DOHH2 (cell line): ENCODE data around the gene KRTAP10-2.

Source experiments
- H3F3A ChIP-seq: fragments of 200-600 bp; sonication (generic), shearing (Covaris generic); 2 replicates; pipeline ENCODE4 v1.6.0; 2016; ENCODE audit warnings: antibody characterized with exemption, mild to moderate bottlenecking; ENCODE audit not compliant: control insufficient read depth, insufficient read depth
- H3K27ac ChIP-seq: fragments of 200-600 bp; sonication (generic); 2 replicates; pipeline ENCODE4 v1.5.1; 2014; ENCODE audit warnings: low read depth, mild to moderate bottlenecking, low read length, moderate library complexity
- H3K27me3 ChIP-seq: fragments of 200-600 bp; sonication (generic); 2 replicates; pipeline ENCODE4 v1.6.1; 2014; ENCODE audit warnings: mild to moderate bottlenecking, low read length, mixed read lengths; ENCODE audit not compliant: control insufficient read depth
- H3K36me3 ChIP-seq: fragments of 200-600 bp; sonication (generic); 2 replicates; pipeline ENCODE4 v1.6.1; 2014; ENCODE audit warnings: mild to moderate bottlenecking, low read length, moderate library complexity, mixed read lengths; ENCODE audit not compliant: control insufficient read depth
- H3K4me1 ChIP-seq: fragments of 200-600 bp; sonication (generic); 2 replicates; pipeline ENCODE4 v1.6.1; 2014; ENCODE audit warnings: mild to moderate bottlenecking, low read length, mixed read lengths; ENCODE audit not compliant: control insufficient read depth
- H3K4me2 ChIP-seq: fragments of 200-600 bp; sonication (generic); 2 replicates; pipeline ENCODE4 v1.6.0; 2014; ENCODE audit warnings: mild to moderate bottlenecking, low read length, moderate library complexity
- H3K4me3 ChIP-seq: fragments of 200-600 bp; sonication (generic); 2 replicates; pipeline ENCODE4 v1.5.1; 2014; ENCODE audit warnings: mild to moderate bottlenecking, low read length, mixed read lengths
- H3K79me2 ChIP-seq: fragments of 200-600 bp; sonication (generic); 2 replicates; pipeline ENCODE4 v1.6.1; 2014; ENCODE audit warnings: mild to moderate bottlenecking, low read length, mixed read lengths; ENCODE audit not compliant: control insufficient read depth
- H3K9me2 ChIP-seq: fragments of 200-600 bp; sonication (generic); replicated peaks from 2 replicates; pipeline ENCODE4 v1.6.1; 2014; ENCODE audit warnings: mild to moderate bottlenecking, low read length, mixed read lengths; ENCODE audit not compliant: control insufficient read depth
- H3K9me3 ChIP-seq: fragments of 200-600 bp; sonication (generic); 2 replicates; pipeline ENCODE4 v1.6.1; 2014; ENCODE audit warnings: antibody characterized with exemption, low read length, mixed read lengths; ENCODE audit not compliant: control insufficient read depth, insufficient read depth
- H4K20me1 ChIP-seq: fragments of 200-600 bp; sonication (generic); 2 replicates; pipeline ENCODE4 v1.6.0; 2014; ENCODE audit warnings: low read depth, mild to moderate bottlenecking, antibody characterized with exemption, low read length, moderate library complexity; ENCODE audit not compliant: control insufficient read depth, insufficient read depth
- EZH2phosphoT487 ChIP-seq: fragments of 200-600 bp; sonication (generic); IDR thresholded peaks from 2 replicates; pipeline ENCODE4 v1.6.1; 2017; ENCODE audit warnings: borderline replicate concordance, mild to moderate bottlenecking, antibody characterized with exemption, low read length, moderate library complexity, mixed read lengths
- TF ChIP-seq, protein P1 (sequence below): fragments of 200-600 bp; sonication (generic); IDR thresholded peaks from one replicate; pipeline ENCODE4 v1.5.1; 2014; ENCODE audit warnings: antibody characterized with exemption, mild to moderate bottlenecking, low read depth, low read length; ENCODE audit not compliant: poor library complexity, severe bottlenecking

The KRTAP10-2 gene

DNA sequence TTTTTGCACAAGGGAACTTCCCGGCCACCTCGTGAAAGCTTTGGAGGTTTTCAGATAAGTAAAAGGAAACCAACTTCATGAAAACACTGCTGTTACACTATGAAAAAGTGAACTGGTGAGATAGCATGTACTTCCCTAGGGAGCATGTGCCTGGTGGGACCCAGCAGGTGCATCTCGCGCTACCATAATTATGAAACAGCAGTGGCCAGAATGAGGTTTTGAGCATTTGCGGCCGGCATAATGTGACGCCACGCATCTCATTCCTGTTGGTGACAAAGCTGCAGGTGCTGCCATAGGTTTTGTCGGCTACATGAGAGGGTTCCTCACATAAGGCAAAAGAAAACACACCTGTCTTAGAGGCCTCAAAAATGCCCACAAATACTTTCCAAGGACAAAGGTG, 5.6 kb upstream of the KRTAP10-2 start:
- Histone ChIP-seq H3K27me3 (peaks cover 6% of the 10 kb centered on the region; the same call in 1 of the 2 replicates), H3K4me2 (no peak overlapping the region), H3K36me3 (no peaks in the 10 kb centered on the region), H4K20me1 (no peaks in the 10 kb centered on the region), H3K27ac (no peak overlapping the region), H3K4me3 (no peak overlapping the region), H3K9me2 (no peaks in the 10 kb centered on the region), H3K9me3 (no peaks in the 10 kb centered on the region), H3F3A (no peaks in the 10 kb centered on the region), H3K4me1 (no peaks in the 10 kb centered on the region), H3K79me2 (no peaks in the 10 kb centered on the region)
- TF ChIP-seq, protein P1, sequence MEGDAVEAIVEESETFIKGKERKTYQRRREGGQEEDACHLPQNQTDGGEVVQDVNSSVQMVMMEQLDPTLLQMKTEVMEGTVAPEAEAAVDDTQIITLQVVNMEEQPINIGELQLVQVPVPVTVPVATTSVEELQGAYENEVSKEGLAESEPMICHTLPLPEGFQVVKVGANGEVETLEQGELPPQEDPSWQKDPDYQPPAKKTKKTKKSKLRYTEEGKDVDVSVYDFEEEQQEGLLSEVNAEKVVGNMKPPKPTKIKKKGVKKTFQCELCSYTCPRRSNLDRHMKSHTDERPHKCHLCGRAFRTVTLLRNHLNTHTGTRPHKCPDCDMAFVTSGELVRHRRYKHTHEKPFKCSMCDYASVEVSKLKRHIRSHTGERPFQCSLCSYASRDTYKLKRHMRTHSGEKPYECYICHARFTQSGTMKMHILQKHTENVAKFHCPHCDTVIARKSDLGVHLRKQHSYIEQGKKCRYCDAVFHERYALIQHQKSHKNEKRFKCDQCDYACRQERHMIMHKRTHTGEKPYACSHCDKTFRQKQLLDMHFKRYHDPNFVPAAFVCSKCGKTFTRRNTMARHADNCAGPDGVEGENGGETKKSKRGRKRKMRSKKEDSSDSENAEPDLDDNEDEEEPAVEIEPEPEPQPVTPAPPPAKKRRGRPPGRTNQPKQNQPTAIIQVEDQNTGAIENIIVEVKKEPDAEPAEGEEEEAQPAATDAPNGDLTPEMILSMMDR: no peak
- TF ChIP-seq EZH2phosphoT487: no peak

DNA sequence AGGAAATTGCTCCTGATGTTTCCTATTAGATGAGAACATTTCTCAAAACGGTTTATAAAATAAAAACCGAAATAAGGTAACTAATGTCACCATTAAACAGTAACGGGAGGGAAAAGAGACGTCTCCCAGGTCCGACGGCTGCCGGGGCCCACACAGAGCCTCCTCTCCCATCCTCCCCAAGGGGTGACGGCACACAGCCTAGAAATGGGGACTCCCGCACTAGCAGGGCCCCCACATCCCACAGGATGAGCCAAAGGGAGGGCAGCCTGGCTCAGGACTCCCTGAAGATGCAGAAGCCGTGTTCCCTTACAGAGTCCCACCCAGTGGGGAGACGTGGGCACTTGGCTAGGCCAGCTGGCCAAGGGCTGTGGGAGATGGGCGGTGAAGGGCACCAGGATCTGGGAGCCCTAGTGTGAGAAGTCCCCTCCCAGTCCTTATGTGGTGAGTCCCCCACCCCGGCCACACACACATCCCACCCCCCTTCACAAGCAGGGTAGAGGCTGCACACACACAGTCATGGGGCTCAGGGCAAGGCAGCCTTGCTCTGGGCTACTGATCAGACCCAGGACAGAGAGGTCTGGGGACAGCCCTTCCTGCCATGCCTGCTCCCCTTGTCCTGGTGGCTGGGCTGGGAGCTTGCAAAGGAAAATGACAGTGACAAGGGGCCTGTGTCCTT, 4.0 kb upstream of the KRTAP10-2 start:
- TF ChIP-seq, protein P1: no peak
- TF ChIP-seq EZH2phosphoT487: no peak
- Histone ChIP-seq H3K9me2 (no peaks in the 10 kb centered on the region), H3K36me3 (no peaks in the 10 kb centered on the region), H4K20me1 (no peaks in the 10 kb centered on the region), H3K27me3 (peaks cover 6% of the 10 kb centered on the region; the same call in 1 of the 2 replicates), H3K27ac (no peak overlapping the region), H3K79me2 (no peaks in the 10 kb centered on the region), H3K4me1 (no peaks in the 10 kb centered on the region), H3K9me3 (no peaks in the 10 kb centered on the region), H3K4me2 (no peak overlapping the region), H3F3A (no peaks in the 10 kb centered on the region), H3K4me3 (no peak overlapping the region)

DNA sequence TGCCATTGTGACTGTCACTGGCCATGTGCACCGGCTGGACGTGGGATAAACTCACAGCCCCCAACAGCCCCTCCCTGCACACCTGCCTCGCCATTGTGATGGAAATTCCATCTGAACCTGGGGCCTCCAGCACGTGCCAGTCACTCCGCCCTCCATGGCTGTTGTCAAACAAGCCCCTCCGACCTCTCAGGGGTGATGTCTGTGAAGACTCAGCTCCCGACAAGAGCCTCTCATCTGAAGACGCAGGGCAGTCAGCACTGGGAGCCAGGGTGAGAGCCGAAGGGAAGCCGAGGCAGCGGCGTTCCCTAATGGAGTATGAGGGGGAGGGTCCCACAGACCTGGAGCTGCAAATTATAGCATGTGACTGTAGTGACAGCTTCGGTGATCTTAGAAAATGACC, 1.4 kb upstream of the KRTAP10-2 start:
- H3F3A ChIP-seq: no peaks in the 10 kb centered on the region
- no peak overlapping the region for H3K4me2 ChIP-seq
- no peaks in the 10 kb centered on the region for H4K20me1 ChIP-seq
- no peaks in the 10 kb centered on the region for H3K9me2 ChIP-seq
- H3K79me2 ChIP-seq: no peaks in the 10 kb centered on the region
- no peaks in the 10 kb centered on the region for H3K27me3 ChIP-seq
- no peaks in the 10 kb centered on the region for H3K36me3 ChIP-seq
- H3K4me1 ChIP-seq: peaks cover 3% of the 10 kb centered on the region
- no peak overlapping the region for H3K27ac ChIP-seq
- no peak for TF ChIP-seq EZH2phosphoT487
- H3K4me3 ChIP-seq: no peak overlapping the region
- H3K9me3 ChIP-seq: peaks cover 2% of the 10 kb centered on the region; the same call in 1 of the 2 replicates

DNA sequence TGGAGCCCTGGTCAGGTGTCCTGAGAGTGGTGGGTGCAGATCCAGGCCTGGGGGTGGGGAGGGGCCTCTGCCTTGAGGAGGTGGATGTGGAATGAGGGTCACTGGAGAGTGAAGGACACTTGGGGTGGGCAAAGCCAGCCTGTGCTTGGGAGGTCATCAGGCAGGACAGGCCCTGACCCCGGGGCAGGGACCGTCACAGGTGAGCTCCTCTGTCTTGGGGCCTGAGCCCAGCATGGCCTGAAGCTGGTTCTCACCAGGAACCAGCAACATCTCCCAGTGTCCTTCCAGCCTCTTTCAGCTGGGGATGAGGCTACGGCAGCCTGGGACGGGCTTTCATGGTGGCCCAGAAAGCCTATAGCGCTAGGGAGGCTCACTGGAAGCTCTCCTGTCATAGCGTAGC, 831 bp upstream of the KRTAP10-2 start:
- no peaks in the 10 kb centered on the region for H3K79me2 ChIP-seq
- no peaks in the 10 kb centered on the region for H3K27me3 ChIP-seq
- no peak for TF ChIP-seq EZH2phosphoT487
- TF ChIP-seq, protein P1: no peak
- H3K9me3 ChIP-seq: peaks cover 6% of the 10 kb centered on the region
- H3K4me3 ChIP-seq: no peak overlapping the region
- H3K4me2 ChIP-seq: no peak overlapping the region
- H3K9me2 ChIP-seq: no peaks in the 10 kb centered on the region
- H3K27ac ChIP-seq: no peak overlapping the region
- peaks cover 9% of the 10 kb centered on the region for H3K4me1 ChIP-seq
- H3K36me3 ChIP-seq: no peaks in the 10 kb centered on the region
- no peaks in the 10 kb centered on the region for H4K20me1 ChIP-seq
- no peaks in the 10 kb centered on the region for H3F3A ChIP-seq
